ENCODE data around the gene CAMKK2. TPM values are rescaled to one million over a fixed set of nuclear protein-coding genes. Genes with fewer than 3 reads are reported as not detected.

CAMKK2 gene
- polyA plus RNA-seq, 1 of the 3 experiments (the other 2 are of a cell fraction): 23.6 TPM

GRCh38 chr12:121237415-121237814, 59.1 kb downstream of the CAMKK2 start:
- ChIA-PET CTCF (interaction anchor here (1.3 kb wide), 1 partner anchor 27 kb away, joined by 3 read pairs; no protein-coding TSS in a partner anchor), POLR2A (no interaction called here)
- Histone ChIP-seq H2AFZ (ENCODE audit: low read depth) (no peak overlapping the region), H3K9ac (no peak overlapping the region), H3K27me3 (ENCODE audit: insufficient read depth) (no peaks in the 10 kb centered on the region), H3K4me3 (ENCODE audit: low read depth in 2 of 2, low read length in 1 of 2) (no peak overlapping the region), H3K27ac (ENCODE audit: low read depth in 2 of 2, low read length in 1 of 2) (no peak overlapping the region), H3K36me3 (replicated peaks in 1 of 2; ENCODE audit: control insufficient read depth in 1 of 2, insufficient read depth in 2 of 2, low read length in 1 of 2) (no peaks in the 10 kb centered on the region), H3F3A (replicated peaks; ENCODE audit: insufficient read depth) (no peaks in the 10 kb centered on the region), H3K4me1 (ENCODE audit: control insufficient read depth in 1 of 2, insufficient read depth in 2 of 2, low read depth in 1 of 2, low read length in 1 of 2) (peaks cover 0 to 4% of the 10 kb centered on the region in 2 experiments; a peak in 1 of 4 replicates), H3K9me2 (no peaks in the 10 kb centered on the region), H3K4me2 (no peak overlapping the region), H3K79me2 (ENCODE audit: insufficient read depth) (no peaks in the 10 kb centered on the region), H3K9me3 (no peaks in the 10 kb centered on the region), H4K20me1 (ENCODE audit: insufficient read depth) (no peaks in the 10 kb centered on the region)
- TF ChIP-seq NRF1 (IDR thresholded peaks at IDR 0.05; ENCODE audit: low read depth, low read length) (no peak), MEF2A (IDR thresholded peaks at IDR 0.05; ENCODE audit: borderline replicate concordance, low read depth) (no peak), PBX3 (IDR thresholded peaks at IDR 0.05) (no peak), EP300 (IDR thresholded peaks at IDR 0.05; ENCODE audit: borderline replicate concordance in 1 of 2, low read depth in 1 of 2, low read length in 1 of 2) (no peak), TEAD4 (IDR thresholded peaks at IDR 0.05; ENCODE audit: borderline replicate concordance, insufficient read depth) (no peak), GABPA (IDR thresholded peaks at IDR 0.05; ENCODE audit: low read depth) (no peak), TCF12 (IDR thresholded peaks at IDR 0.05) (no peak), RAD21 (IDR thresholded peaks at IDR 0.05; ENCODE audit: low read length) (no peak), FOXM1 (IDR thresholded peaks at IDR 0.05; ENCODE audit: low read depth) (no peak), FOXJ3 (CRISPR knock-in tag; IDR thresholded peaks at IDR 0.05) (no peak), CHD2 (IDR thresholded peaks at IDR 0.05; ENCODE audit: low read length, partially characterized antibody) (no peak), SIN3A (IDR thresholded peaks at IDR 0.05; ENCODE audit: borderline replicate concordance, low read depth, low read length) (no peak), YY1 (IDR thresholded peaks at IDR 0.05; ENCODE audit: low read depth) (no peak), GATA2 (CRISPR knock-in tag; IDR thresholded peaks at IDR 0.05) (no peak), CTCF (IDR thresholded peaks at IDR 0.05) (no peak)
- no peak for DNase-seq
- WGBS (ENCODE audit: low lambda C conversion rate): 87% methylated on average over 8 of the region's 8 CpGs

- Histone ChIP-seq H3K79me2 (ENCODE audit: insufficient read depth) (no peaks in the 10 kb centered on the region), H3K27ac (ENCODE audit: low read depth in 2 of 2, low read length in 1 of 2) (no peak overlapping the region), H3K27me3 (ENCODE audit: insufficient read depth) (no peaks in the 10 kb centered on the region), H3K9me2 (no peaks in the 10 kb centered on the region), H3K4me1 (ENCODE audit: control insufficient read depth in 1 of 2, insufficient read depth in 2 of 2, low read depth in 1 of 2, low read length in 1 of 2) (peaks cover 0 to 4% of the 10 kb centered on the region in 2 experiments; a peak in 1 of 4 replicates), H3K9me3 (no peaks in the 10 kb centered on the region), H3K36me3 (replicated peaks in 1 of 2; ENCODE audit: control insufficient read depth in 1 of 2, insufficient read depth in 2 of 2, low read length in 1 of 2) (no peaks in the 10 kb centered on the region), H3K9ac (no peak overlapping the region), H4K20me1 (ENCODE audit: insufficient read depth) (no peaks in the 10 kb centered on the region), H2AFZ (ENCODE audit: low read depth) (no peak overlapping the region), H3K4me3 (ENCODE audit: low read depth in 2 of 2, low read length in 1 of 2) (no peak overlapping the region), H3K4me2 (no peak overlapping the region), H3F3A (replicated peaks; ENCODE audit: insufficient read depth) (no peaks in the 10 kb centered on the region)
- TF ChIP-seq SIN3A (IDR thresholded peaks at IDR 0.05; ENCODE audit: borderline replicate concordance, low read depth, low read length) (no peak), CTCF (IDR thresholded peaks at IDR 0.05) (no peak), POLR2AphosphoS5 (IDR thresholded peaks at IDR 0.05; ENCODE audit: low read depth, low read length) (no peak), FOXM1 (IDR thresholded peaks at IDR 0.05; ENCODE audit: low read depth) (no peak), FOXJ3 (CRISPR knock-in tag; IDR thresholded peaks at IDR 0.05) (no peak), GABPA (IDR thresholded peaks at IDR 0.05; ENCODE audit: low read depth) (no peak), TCF12 (IDR thresholded peaks at IDR 0.05) (no peak)
- CTCF ChIA-PET: no interaction called here
- WGBS (ENCODE audit: low lambda C conversion rate): 96% methylated on average over 9 of the region's 9 CpGs
- DNase-seq: no peak
- POLR2A ChIA-PET: no interaction called here
Observed at GRCh38 chr12:121236776-121237175, 59.7 kb downstream of the CAMKK2 start.
